ENCODE measurements around the gene PGLYRP1.

GRCh38 chr19:45996933-45997332 is 25.9 kb downstream of the PGLYRP1 start:
- TF ChIP-seq EP300 (IDR thresholded peaks at IDR 0.05; ENCODE audit: low read depth) = no peak
- TF ChIP-seq POLR2A (IDR thresholded peaks at IDR 0.05) = no peak

All from transverse colon (tissue), 1 donor.